Left renal cortex interstitium (tissue), 4 donors: ENCODE data around the gene SGMS1. TPM values are rescaled to one million over a fixed set of nuclear protein-coding genes. Genes with fewer than 3 reads are reported as not detected.
A peak's percentile ranks its signal among the peaks of the same experiment; 100 is the strongest.
"Not testable (repeated sequence)": the region's sequence is repeated elsewhere in the genome, so short reads cannot be mapped to it uniquely, and the experiment has no call there.

ENCODE experiments used
- DNase-seq, 4 donors: peaks; one replicate each; pipeline ENCODE4 v3.0.0-alpha.2; 2013; ENCODE audit warnings: low read depth in 4 of 4, low spot score in 2 of 4, missing footprints in 1 of 4
- polyA plus RNA-seq, 4 donors: library from polyadenylated mRNA; unstranded; fragments of 120-200 nt; gene quantifications; one replicate each; pipeline ENCODE4 v1.2.1, GENCODE V29; 2013; ENCODE audit not compliant: insufficient read length in 4 of 4

The SGMS1 gene
- polyA plus RNA-seq, 4 donors = 53.7 to 59.7 (median 55.1) TPM

DNA sequence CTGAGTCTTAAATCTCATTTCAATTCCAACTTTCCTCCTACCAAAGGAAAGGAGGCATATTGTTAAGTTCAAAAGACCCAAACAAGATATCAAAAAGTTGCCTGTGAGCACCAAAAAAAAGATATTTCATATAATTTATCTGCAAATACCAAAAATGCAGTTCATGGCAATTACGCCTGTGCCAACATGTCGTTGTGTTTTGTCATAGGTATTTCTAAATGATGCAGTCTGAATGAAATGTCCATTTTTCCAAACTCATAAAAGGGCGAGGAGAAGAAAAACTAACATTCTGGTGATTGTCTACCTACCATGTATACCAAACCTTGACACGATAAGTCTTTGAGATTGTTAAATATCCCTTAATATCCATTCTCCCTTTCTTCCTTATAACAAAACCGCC, 109.8 kb downstream of the SGMS1 start:
- DNase-seq = no peak

DNA sequence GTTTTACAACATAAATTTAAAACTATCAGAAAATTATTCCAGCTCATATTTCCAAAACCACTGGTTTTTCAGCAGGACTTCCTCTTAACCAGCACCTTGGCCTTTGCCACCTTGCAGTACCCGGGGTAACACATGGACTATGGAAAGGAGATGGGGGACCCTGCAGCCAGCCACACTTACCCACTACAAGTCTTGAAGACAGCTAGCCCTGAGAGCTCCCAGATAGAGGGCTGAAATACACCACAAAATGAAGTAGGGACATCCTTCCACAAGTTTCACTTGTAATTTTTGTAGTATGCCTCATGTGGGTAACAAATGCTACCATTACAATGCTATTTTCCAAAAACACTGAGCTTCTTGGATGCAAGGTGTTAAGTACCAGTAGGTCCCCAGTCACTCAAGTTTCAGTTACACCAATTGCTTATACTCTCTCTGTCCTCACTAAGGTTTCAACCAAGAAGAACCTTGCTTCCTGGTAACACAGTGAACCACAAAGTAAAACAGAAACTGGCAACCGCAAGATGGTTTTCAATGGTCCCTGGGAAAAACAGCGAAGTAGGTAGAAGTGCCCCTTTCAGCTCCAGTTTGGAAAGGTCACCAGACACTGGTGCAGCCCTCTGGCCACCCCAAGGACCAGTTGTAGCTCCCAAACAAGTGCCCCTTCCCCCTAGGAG, 110.9 kb downstream of the SGMS1 start:
- no peak for DNase-seq

DNA sequence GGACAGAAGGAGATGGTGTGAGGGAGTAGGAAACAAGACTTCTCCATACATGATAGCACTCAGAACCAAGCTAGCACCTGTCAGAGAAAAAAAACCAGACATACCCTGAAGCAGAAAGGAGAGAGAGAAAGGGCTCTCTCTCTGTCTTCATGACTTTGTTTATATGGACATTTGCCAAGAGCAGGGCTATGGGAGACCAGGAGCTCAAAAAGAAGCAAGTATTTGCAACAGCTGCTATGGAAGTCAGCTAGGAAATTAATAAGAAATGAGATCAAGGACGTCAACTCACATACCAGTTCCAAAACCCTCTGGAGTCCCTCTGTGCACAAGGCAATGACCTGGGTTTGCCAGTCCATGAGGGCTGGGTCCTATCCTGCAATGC, 111.6 kb downstream of the SGMS1 start:
- no peak for DNase-seq

DNA sequence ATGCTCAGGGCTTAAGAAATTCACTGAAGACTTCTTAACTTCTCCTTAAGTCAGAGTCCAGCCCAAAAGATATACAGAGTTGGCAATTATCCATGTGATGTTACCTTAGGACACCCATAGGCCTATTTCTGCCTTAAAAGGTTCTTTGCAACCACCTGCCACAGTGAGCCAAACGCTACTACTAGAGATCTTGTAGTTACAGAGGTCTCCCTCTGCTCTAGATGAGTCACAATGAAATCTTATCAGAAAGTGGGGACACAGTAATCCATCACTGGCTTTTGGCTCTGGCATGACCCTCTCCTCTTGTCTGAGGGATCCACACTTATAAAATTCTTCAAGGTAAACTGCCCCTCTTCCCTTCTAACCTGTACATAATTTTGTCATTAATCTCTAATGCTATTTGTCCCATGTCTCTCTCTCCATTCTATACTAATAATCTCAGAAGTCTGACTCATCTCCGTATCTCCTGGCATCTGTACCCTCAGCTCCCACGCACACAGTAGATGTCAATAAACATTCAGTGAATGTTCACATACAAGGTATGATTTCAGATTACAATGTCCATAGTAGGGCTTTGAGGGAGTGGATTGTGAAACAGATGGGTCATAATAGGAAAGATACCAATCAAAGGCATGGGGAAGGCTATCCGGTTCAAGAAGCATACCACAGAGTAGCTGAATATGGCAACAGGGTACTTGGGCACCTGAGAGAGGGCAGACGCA, 112.1 kb downstream of the SGMS1 start:
- DNase-seq = no peak

DNA sequence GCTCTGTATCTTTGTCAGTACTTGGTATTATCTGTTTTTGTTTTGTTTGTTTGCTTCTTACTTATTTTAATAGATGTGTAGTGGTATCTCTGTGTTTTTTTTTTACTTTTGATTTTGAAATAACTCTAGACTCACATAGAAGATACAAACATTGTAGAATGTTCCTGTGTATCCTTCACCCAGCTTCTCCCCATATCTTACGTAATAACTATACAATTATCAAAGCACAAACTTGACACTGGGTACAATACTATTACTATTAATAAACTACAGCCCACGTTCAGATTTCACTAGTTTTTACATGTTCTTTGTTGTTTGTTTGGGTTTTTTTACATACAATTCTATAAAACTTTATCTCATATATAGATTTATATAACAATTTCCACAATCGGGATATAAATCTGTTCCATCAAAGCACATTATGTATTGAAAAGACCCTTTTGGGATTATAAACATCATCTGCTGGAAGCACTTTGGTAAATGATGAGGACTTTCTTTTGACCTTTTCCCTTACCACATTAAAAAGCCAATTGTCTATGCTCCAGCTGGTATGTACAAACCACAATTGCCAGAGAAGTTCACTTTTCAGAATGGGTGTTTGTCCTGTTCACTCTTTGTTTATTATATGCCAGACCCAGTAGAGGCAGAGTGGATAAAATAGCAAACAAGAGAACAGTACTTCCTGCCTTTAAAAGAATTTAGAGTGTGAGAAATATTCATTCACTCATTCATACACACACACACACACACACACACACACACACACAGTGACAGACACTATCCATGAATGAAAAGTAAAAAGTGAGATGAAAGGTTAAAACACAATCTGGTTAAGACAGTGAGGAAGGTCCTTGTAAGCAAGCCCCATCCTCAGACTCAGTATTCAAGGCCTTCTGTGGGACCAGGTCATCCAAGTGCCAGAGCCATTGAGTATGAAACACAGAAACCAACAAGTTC, 113.0 kb downstream of the SGMS1 start:
- DNase-seq = no peak

DNA sequence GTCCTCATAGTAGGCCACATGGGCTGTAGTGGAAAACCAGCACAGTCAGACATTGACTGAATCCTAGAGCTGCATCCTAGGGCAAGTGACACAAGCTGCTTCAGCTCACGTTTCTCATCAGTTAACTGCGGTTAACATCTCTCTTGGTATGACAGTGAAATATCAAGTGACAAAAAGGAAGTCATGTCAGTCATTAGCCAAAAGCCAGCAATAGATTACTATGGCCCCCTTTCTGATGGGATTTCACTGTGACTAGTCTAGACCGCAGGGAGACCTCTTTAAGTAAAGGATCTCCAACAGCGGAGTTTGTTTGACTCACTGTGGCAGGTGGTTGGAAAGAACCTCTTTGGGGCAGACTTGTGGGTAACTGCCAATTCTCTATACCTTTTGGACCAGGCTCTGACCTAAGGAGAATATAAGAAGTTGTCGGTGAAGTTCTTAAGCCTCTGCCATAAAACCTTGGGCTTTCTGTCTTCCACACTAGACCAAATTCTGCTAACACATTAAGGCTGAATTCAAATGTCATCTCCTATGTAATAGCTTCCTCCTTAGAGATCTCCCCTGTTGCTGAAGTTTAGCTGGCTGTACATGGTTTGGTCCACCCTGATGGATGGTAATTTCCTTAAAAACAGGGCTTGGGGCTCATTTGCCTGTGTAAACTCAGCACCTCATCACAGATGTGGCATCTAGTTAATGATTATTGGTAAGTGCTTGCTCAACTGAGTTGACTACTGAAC, 115.3 kb downstream of the SGMS1 start:
- peak in 1 of 4 donors; percentile 19 for DNase-seq

DNA sequence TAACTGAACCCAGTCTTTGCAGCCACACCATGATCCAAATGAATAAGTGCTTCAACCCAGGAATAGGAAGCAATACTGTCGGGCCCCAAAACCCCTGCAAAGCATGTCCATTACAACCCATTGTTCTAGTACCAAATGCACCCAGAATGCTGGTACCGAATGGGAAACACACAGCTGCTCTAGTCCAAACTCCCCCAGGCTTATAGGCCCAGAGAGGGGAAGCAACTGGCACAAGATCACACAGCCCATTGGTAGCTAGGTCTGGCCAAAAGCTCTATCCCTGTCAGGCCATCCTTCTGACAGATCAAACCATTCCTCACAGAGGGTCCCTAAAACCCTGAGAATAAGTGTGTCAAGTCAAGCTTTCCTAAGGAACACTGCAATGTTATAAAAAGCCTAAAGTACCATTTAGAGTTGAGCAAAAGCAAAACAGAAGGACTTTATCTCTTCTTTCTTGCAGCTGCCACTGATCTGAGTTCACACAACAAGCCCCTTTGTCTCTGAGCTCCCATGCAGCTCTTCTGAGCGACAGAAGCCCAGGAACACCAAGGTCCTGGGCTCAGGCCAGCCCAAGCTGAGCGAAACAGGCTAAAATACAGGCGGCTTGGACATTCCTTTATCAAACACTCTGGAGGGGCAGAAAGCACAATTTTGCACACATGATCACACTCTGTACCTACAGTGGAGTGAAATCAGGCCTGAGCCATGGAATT, 116.7 kb downstream of the SGMS1 start:
- no peak for DNase-seq

DNA sequence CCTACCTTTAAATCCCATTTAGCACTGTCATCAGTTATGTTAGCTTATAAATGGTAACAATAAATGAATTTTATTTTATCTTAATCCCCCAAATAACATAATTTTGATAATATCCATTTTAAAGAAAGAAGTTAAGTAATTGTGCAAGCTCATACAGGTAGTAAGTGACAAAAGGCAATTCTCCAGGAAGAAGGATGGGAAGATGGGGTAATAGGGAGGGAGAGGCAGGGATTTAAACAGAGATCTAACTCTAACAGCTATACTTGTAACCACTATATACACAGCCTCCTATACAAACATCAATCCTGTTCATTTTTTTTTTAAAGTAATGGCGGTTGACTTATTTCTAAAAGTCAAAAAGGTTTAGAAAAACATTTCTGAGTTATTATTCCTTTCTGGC, 119.4 kb downstream of the SGMS1 start:
- no peak for DNase-seq

DNA sequence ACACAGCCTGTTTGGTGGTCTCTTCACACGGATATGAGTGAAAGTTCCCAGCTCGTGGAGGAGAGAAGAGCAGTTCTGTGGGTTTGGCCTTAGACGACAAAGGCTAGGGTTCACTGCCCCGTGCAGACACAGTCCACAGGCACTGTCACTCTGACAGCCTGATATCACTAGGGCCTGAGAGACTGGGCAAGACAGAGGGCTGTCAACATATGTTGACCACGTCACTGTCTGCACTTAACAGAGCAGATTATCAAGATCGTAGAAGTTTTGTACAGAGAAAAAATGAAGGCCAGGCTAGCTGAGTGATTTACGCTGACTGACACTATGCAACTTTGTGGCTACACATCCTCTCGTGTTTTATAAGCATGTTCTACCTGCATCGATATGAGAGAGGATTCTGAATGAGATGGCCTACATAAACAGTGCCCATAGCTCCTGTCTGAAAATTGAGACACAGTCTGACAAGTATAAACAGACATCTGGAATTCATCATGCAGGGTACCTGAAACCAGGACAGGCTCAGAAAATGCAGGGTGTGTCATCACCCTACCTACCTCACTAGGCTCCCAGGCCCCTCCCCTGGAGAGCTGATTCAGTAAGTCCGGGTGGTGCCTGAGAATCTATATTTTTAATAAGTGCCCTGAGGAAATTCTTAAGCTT, 120.0 kb downstream of the SGMS1 start:
- DNase-seq = no peak

DNA sequence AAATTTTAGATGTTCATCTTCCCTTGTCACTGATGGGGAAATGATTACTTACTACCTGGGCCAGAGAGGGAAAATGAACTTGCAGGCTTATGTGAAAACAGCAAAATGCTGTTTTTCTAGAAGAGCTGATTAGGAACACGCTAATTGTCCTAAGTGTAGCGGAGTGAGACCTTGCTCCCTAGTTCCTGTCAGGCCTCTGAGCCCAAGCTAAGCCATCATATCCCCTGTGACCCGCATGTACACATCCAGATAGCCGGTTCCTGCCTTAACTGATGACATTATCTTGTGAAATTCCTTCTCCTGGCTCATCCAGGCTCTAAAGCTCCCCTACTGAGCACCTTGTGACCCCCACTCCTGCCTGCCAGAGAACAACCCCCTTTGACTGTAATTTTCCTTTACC, 120.6 kb downstream of the SGMS1 start:
- not testable (repeated sequence) for DNase-seq

DNA sequence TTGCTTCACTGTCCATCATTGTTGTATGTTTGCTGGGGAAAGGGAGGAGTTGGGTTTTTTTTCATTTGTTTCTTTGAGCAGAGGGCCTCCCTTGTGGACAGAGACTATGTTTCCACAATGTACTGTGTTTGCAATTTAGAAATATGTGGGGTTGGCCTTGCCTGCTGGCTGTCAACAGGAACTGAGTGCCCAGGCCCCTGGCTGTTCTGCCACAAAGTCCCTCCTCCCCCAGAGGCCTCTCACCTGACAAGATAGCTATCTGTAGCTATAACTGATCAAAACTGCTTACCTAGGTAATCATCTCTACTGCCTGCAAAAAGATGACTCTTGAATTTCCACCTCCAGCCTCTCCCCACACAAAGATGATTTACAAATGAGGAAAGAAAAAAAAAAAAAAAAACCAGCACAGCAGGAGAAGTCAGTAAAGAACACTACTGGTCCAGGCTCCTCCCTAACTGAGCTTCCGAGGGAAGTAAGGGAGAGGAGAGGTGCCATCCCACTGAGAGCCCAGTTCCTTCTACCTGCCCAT, 121.8 kb downstream of the SGMS1 start:
- DNase-seq = no peak

DNA sequence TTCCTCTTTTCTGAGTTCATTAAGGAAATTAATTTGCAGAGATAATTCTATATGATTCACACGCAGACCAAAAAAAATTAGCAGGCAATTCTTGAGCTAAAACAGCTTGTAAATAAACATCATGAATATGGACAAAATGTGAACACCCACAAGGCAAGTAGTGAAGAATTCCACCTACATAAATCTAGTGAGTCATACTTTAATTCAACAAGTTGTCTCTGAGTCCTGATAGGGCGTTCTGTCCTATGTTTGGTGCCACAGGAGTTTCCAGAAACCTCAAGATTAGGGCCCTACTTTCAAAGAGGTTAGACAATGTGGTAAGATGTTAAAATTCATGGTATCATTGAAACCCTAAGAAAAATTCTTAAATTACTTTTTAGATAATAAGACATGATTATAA, 122.3 kb downstream of the SGMS1 start:
- DNase-seq = no peak

DNA sequence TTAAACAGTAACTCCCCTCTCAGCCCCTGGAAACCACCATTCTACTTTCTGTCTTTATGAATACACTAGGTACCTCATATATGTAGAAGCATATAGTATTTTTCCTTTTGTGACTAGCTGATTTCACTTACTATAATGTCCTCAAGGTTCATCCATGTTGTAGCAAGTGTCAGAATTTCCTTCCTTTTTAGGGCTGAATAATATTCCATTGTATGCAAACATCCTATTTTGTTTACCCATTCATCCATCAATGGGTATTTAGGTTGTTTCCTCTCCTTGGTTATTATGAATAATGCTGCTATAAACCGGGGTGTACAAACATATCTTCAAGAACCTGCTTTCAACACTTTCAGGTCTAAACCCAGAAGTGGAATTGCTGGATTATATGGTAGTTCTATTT, 125.3 kb downstream of the SGMS1 start:
- no peak for DNase-seq

DNA sequence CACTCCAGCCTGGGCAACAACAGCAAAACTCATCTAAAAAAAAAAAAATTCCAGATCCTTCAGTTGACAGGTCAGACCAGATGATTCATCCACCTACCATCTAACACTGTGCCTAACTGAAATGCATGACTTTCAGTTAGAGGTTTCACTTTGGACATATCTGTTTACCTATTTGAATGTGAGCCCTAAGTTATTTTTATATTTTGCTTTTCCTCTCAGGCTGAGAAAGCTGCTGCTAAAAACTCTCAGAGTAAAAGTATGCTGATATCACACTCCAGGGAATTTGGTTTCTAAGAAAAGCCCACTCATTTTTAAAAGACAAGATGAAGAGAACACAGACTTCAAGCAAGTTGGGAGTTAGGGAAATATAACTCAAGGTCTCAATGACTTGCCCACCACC, 126.0 kb downstream of the SGMS1 start:
- DNase-seq = no peak

DNA sequence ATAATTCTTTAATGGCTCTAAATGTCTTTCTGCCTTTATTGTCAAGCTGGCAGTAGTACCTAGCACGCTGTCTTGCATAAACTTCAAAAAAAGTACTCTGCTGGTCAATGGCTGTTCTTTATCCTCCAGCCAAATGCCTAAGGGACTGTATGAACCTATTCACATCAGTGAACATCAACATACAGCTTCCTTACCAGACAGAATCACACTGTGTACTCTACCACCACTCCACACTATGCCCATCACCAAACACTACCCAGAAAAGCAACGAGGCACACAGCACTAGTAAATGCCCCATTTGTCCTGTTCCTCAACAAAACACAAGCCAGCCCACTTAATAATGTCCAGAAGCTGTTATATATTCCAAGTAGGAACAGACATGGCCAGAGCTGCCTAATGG, 127.5 kb downstream of the SGMS1 start:
- no peak for DNase-seq

DNA sequence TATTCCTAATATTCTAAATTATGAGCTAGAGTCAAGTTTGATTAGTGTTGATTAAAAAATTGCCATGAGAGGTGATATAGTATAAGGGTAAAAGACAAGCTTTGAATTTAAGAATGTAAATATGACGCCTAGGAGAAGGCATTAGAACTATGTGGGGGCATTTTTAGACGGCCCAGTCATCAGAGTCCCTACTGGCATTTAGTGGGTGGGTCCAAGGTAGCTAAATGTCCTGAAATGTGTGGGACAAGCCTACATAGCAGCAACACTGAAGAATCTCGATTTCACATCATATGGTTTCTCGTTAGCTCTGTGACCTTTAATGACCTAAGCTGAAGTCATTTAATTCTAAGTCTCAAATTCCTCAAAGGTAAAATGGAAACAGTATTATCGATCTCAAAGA, 133.5 kb downstream of the SGMS1 start:
- no peak for DNase-seq

DNA sequence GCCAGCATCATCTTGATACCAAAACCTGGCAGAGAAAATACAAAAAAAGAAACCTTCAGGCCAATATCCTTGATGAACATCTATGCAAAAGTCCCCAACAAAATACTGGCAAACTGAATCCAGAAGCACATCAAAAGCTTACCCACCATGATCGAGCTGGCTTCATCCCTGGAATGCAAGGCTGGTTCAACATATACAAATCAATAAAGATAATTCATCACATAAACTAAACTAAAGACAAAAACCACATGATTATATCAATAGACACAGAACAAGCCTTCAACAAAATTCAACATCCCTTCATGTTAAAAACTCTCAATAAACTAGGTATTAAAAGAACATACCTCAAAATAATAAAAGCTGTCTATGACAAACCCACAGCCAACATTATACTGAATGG, 139.2 kb downstream of the SGMS1 start:
- not testable (repeated sequence) for DNase-seq

DNA sequence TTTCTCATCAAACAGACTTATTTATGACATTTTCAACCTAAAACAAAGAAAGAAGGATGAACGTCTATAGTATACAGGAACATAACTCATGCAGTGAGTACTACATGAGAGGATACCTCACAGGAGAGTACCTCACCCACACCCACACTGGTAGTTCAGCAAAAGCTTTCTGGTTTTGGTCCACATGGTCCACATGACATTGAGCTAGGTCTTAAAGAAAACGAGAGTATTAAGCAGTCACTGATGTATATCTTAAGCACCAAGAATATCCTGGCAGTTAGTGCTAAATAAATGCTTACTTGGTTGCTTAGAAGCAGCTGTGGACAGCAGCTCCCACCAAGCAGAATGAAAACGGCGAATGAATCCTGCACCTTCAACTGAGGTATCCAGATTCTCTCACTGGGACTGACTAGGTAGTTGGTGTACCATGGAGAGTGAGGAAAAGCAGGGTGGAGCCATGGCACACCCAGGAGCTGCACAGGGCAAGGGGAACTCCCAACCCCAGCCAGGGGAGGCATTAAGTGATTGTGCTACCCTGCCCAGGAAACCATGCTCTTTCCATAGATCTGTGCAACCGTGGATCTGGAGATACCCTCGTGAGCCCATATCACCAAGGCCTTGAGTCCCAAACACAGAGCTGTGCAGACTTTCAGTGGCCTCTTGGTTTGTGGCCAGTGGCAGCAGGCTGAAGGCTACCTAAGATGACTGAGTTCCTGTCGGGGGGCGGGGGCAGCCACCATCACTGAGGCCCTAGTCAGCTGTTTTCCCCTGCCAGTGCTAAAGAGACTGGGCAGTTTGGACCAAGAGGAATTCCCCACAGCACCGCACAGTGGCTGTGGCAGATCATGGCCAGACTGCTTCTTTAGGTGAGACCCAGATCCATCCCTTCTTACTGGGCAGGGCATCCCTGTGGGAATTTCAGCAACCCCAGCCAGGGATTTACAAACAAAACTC, 143.4 kb downstream of the SGMS1 start:
- DNase-seq = no peak
